A673 (cell line): ENCODE data around the gene ANKRD28.

Source experiments
- CTCF ChIP-seq: fragments of 300-800, 200-600 bp; sonication (generic); conservative IDR thresholded peaks from 2 replicates; pipeline ENCODE4 v1.5.1; 2017; ENCODE audit warnings: low read depth, mild to moderate bottlenecking, antibody characterized with exemption, low read length, moderate library complexity, mixed read lengths
- EZH2 ChIP-seq: fragments of 200-600 bp; sonication (generic); IDR thresholded peaks from 2 replicates; pipeline ENCODE4 v1.6.1; 2017; ENCODE audit warnings: borderline replicate concordance, low read depth, mild to moderate bottlenecking, mixed read lengths, antibody characterized with exemption, low read length; ENCODE audit not compliant: poor library complexity, severe bottlenecking

- TF ChIP-seq CTCF = no peak
- no peak for TF ChIP-seq EZH2
Measured at GRCh38 chr3:15825016-15825415, 27.2 kb upstream of the ANKRD28 start.
